ENCODE results near the gene TSEN34.

DNA sequence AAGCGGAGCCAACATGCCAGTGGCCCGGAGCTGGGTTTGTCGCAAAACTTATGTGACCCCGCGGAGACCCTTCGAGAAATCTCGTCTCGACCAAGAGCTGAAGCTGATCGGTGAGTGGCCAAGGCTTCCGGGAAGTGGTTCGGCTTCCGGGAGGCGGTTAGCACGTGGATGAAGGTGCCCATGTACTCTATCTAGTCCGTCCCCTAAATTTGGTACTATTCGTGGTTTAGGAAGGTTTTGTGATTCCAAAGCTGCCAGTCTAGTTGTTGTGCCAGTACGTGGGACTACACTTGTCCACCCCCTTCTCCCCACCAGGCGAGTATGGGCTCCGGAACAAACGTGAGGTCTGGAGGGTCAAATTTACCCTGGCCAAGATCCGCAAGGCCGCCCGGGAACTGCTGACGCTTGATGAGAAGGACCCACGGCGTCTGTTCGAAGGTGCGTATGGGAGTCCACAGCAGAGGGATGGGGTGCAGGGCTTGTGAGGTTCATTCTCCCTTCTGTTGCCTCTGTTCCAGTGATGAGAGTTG is 10.1 kb downstream of the TSEN34 start:
- TF ChIP-seq, protein P1, sequence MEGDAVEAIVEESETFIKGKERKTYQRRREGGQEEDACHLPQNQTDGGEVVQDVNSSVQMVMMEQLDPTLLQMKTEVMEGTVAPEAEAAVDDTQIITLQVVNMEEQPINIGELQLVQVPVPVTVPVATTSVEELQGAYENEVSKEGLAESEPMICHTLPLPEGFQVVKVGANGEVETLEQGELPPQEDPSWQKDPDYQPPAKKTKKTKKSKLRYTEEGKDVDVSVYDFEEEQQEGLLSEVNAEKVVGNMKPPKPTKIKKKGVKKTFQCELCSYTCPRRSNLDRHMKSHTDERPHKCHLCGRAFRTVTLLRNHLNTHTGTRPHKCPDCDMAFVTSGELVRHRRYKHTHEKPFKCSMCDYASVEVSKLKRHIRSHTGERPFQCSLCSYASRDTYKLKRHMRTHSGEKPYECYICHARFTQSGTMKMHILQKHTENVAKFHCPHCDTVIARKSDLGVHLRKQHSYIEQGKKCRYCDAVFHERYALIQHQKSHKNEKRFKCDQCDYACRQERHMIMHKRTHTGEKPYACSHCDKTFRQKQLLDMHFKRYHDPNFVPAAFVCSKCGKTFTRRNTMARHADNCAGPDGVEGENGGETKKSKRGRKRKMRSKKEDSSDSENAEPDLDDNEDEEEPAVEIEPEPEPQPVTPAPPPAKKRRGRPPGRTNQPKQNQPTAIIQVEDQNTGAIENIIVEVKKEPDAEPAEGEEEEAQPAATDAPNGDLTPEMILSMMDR (IDR thresholded peaks at IDR 0.05; ENCODE audit: borderline replicate concordance, extremely low read depth, low read length, poor library complexity, severe bottlenecking): no peak
- TF ChIP-seq EZH2 (IDR thresholded peaks at IDR 0.05; ENCODE audit: borderline replicate concordance, low read depth, low read length, severe bottlenecking): no peak

Measured in DND-41 (cell line).